GM13976 (cell line): ENCODE results near the gene SLC17A4.

ENCODE experiments used
- DNase-seq: peaks from one replicate; pipeline ENCODE4 v3.0.0; 2012; ENCODE audit warnings: low spot score
- CTCF ChIP-seq: IDR thresholded peaks from 2 replicates; pipeline ENCODE4 v1.5.1; 2012; ENCODE audit warnings: borderline replicate concordance, mild to moderate bottlenecking; ENCODE audit not compliant: insufficient read depth; ENCODE audit errors: extremely low read depth, missing control alignments, control extremely low read depth
- in situ Hi-C: fragments of 300-500 bp; cut with MboI; formaldehyde crosslinking; loops from one replicate; pipeline ENCODE4 v1.12.0; 2022; ENCODE audit warnings: low sequenced_read_pairs, mixed read lengths, inconsistent platforms; ENCODE audit not compliant: unreplicated experiment

SLC17A4 gene

GRCh38 chr6:25754535-25754934, at the start of gene SLC17A4:
TSS of gene SLC17A4 (plus strand) at chr6:25754742. CDS start at chr6:25761963, 7,221 bp downstream.
- in situ Hi-C loops, result no loop called here
- DNase-seq, result no peak
- no peak for TF ChIP-seq CTCF

GRCh38 chr6:25706314-25707014, 48.1 kb upstream of the SLC17A4 start:
- no peak for DNase-seq
- TF ChIP-seq CTCF, result no peak
- in situ Hi-C loops, result no loop called here

- TF ChIP-seq CTCF, result no peak
- in situ Hi-C loops, result no loop called here
- no peak for DNase-seq
Measured at GRCh38 chr6:25709761-25710160, 44.8 kb upstream of the SLC17A4 start.

- DNase-seq, result no peak
- in situ Hi-C loops, result no loop called here
- TF ChIP-seq CTCF, result no peak
Measured at GRCh38 chr6:25710287-25710686, 44.3 kb upstream of the SLC17A4 start.

GRCh38 chr6:25713824-25714223, 40.7 kb upstream of the SLC17A4 start:
- no peak for DNase-seq
- no peak for TF ChIP-seq CTCF
- in situ Hi-C loops, result no loop called here

- in situ Hi-C loops, result no loop called here
Measured at GRCh38 chr6:25714765-25715164, 39.8 kb upstream of the SLC17A4 start.

More at GRCh38 chr6:25714765-25715164, 39.8 kb upstream of the SLC17A4 start:
- TF ChIP-seq CTCF, result no peak
- DNase-seq, result no peak
